Vagina (tissue), 2 donors: ENCODE results near the gene C1QL2. TPM values are rescaled to one million over a fixed set of nuclear protein-coding genes. Genes with fewer than 3 reads are reported as not detected.

ENCODE experiments used
- DNase-seq, 2 donors: peaks; one replicate each; pipeline ENCODE4 v3.0.0-alpha.2; 2017; ENCODE audit errors: extremely low spot score in 2 of 2
- H3K27ac ChIP-seq: fragments of 200-600 bp; sonication (generic); one replicate; pipeline ENCODE4 v1.5.1; 2019
- H3K27me3 ChIP-seq: fragments of 200-600 bp; sonication (generic); one replicate; pipeline ENCODE4 v1.5.1; 2019
- H3K36me3 ChIP-seq, 2 donors: fragments of 200-600 bp; sonication (generic); one replicate each; pipeline ENCODE4 v1.5.1; 2017 to 2019
- H3K4me1 ChIP-seq: fragments of 200-600 bp; sonication (generic); one replicate; pipeline ENCODE4 v1.5.1; 2019
- H3K4me3 ChIP-seq, 2 donors: fragments of 200-600 bp; sonication (generic); 1 replicate in 1 of 2; 2 replicates in 1 of 2; pipeline ENCODE4 v1.5.1; 2016 to 2019
- H3K9me3 ChIP-seq: fragments of 200-600 bp; sonication (generic); one replicate; pipeline ENCODE4 v1.5.1; 2019
- POLR2A ChIP-seq, 2 donors: fragments of 450-650 bp; IDR thresholded peaks; one replicate each; pipeline ENCODE4 v1.6.1; 2017; ENCODE audit warnings: antibody characterized with exemption in 2 of 2, mild to moderate bottlenecking in 2 of 2, moderate library complexity in 2 of 2
- POLR2AphosphoS5 ChIP-seq, 2 donors: sonication (generic); formaldehyde crosslinking; IDR thresholded peaks; one replicate each; pipeline ENCODE4 v1.9.0; 2017; ENCODE audit warnings: antibody characterized with exemption in 2 of 2, mild to moderate bottlenecking in 2 of 2, low read depth in 1 of 2; ENCODE audit not compliant: insufficient read depth in 1 of 2
- intact Hi-C: fragments of 100-400 bp; cut with DNase I; formaldehyde crosslinking; loops from one replicate; pipeline ENCODE4 v1.15.1; 2023
- total RNA-seq: library from RNA; depleted of rRNA; stranded (reverse); fragments of >200 nt; gene quantifications from one replicate; pipeline ENCODE4 v1.2.3, GENCODE V29; 2016
- TF ChIP-seq, protein P1 (sequence below), 3 experiments: fragments of 450-650 bp in 2 of 3; fragments of 200-600 bp in 1 of 3; sonication (generic) in 1 of 3; IDR thresholded peaks; one replicate each; pipeline ENCODE4 v1.5.1; 2017 to 2019; ENCODE audit warnings: antibody characterized with exemption in 3 of 3, mild to moderate bottlenecking in 2 of 3, moderate library complexity in 2 of 3

C1QL2 gene
- total RNA-seq, 1 donor from 2014 or later: not detected

DNA sequence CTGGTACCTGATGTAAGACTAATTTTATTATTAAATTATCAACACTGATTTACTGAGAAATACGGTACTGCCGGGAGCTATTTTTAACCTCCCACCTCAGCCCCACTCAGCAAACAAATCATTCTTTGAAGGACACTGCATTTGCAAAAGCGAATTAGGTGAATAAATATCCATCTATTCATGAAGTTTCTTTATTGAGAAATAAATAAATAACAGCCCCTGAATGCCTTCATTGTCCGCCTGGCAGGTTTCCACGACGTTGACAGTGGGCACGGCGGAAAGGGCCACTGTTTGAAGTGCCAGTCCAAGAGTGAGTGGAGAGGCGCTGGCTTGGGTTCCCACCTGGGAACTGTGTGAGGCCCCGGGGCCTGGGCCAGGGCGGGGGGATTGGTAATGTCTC is 15.7 kb downstream of the C1QL2 start:
- TF ChIP-seq POLR2AphosphoS5 (IDR thresholded peaks at IDR 0.05; ENCODE audit: insufficient read depth in 1 of 2, low read depth in 1 of 2): no peak
- TF ChIP-seq POLR2A (IDR thresholded peaks at IDR 0.05): no peak
- TF ChIP-seq, protein P1, sequence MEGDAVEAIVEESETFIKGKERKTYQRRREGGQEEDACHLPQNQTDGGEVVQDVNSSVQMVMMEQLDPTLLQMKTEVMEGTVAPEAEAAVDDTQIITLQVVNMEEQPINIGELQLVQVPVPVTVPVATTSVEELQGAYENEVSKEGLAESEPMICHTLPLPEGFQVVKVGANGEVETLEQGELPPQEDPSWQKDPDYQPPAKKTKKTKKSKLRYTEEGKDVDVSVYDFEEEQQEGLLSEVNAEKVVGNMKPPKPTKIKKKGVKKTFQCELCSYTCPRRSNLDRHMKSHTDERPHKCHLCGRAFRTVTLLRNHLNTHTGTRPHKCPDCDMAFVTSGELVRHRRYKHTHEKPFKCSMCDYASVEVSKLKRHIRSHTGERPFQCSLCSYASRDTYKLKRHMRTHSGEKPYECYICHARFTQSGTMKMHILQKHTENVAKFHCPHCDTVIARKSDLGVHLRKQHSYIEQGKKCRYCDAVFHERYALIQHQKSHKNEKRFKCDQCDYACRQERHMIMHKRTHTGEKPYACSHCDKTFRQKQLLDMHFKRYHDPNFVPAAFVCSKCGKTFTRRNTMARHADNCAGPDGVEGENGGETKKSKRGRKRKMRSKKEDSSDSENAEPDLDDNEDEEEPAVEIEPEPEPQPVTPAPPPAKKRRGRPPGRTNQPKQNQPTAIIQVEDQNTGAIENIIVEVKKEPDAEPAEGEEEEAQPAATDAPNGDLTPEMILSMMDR (IDR thresholded peaks at IDR 0.05): no peak
- H3K27ac ChIP-seq: no peak overlapping the region
- H3K27me3 ChIP-seq: no peaks in the 10 kb centered on the region
- no peaks in the 10 kb centered on the region for H3K4me1 ChIP-seq
- H3K36me3 ChIP-seq: no peaks in the 10 kb centered on the region
- intact Hi-C loops: no loop called here
- no peaks in the 10 kb centered on the region for H3K9me3 ChIP-seq
- no peak for DNase-seq
- no peak overlapping the region for H3K4me3 ChIP-seq

DNA sequence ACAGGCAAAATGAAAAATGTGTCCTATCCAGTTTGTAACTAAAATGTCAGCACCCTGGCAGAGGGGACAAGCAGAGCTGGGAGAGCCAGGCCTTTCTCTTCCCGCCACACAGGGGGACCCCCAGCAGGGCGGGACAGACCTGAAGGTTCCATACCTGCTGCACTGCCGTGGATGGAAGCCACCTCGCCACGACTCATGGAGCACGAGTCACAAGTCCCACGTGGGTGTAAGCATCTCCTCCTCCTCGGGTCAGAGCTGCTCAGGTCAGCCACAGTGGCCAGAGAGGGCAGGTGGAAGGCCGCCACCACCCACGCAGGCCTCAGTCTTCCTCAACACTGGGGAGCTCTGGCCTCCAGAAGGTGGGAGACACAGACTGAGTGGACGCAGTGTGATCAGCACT is 21.0 kb downstream of the C1QL2 start:
- Histone ChIP-seq H3K36me3 (no peaks in the 10 kb centered on the region), H3K27ac (no peak overlapping the region), H3K4me3 (no peak overlapping the region), H3K27me3 (no peaks in the 10 kb centered on the region), H3K4me1 (no peaks in the 10 kb centered on the region), H3K9me3 (no peaks in the 10 kb centered on the region)
- intact Hi-C loops: no loop called here
- no peak for DNase-seq
- TF ChIP-seq POLR2A (IDR thresholded peaks at IDR 0.05): no peak
- TF ChIP-seq POLR2AphosphoS5 (IDR thresholded peaks at IDR 0.05; ENCODE audit: insufficient read depth in 1 of 2, low read depth in 1 of 2): no peak
- TF ChIP-seq, protein P1 (IDR thresholded peaks at IDR 0.05): no peak

- H3K4me3 ChIP-seq: no peak overlapping the region
- no peak overlapping the region for H3K27ac ChIP-seq
- intact Hi-C loops: no loop called here
- no peaks in the 10 kb centered on the region for H3K36me3 ChIP-seq
- no peaks in the 10 kb centered on the region for H3K9me3 ChIP-seq
- no peaks in the 10 kb centered on the region for H3K27me3 ChIP-seq
- no peak for DNase-seq
- H3K4me1 ChIP-seq: no peaks in the 10 kb centered on the region
- TF ChIP-seq POLR2AphosphoS5 (IDR thresholded peaks at IDR 0.05; ENCODE audit: insufficient read depth in 1 of 2, low read depth in 1 of 2): no peak
- TF ChIP-seq, protein P1 (IDR thresholded peaks at IDR 0.05): no peak
Observed at GRCh38 chr2:119136872-119137271, 21.7 kb downstream of the C1QL2 start.

GRCh38 chr2:119136093-119136492 is 22.5 kb downstream of the C1QL2 start:
- Histone ChIP-seq H3K4me3 (no peak overlapping the region), H3K4me1 (no peaks in the 10 kb centered on the region), H3K27me3 (no peaks in the 10 kb centered on the region), H3K36me3 (no peaks in the 10 kb centered on the region), H3K9me3 (no peaks in the 10 kb centered on the region), H3K27ac (no peak overlapping the region)
- TF ChIP-seq POLR2AphosphoS5 (IDR thresholded peaks at IDR 0.05; ENCODE audit: insufficient read depth in 1 of 2, low read depth in 1 of 2): no peak
- DNase-seq: no peak
- intact Hi-C loops: no loop called here

DNA sequence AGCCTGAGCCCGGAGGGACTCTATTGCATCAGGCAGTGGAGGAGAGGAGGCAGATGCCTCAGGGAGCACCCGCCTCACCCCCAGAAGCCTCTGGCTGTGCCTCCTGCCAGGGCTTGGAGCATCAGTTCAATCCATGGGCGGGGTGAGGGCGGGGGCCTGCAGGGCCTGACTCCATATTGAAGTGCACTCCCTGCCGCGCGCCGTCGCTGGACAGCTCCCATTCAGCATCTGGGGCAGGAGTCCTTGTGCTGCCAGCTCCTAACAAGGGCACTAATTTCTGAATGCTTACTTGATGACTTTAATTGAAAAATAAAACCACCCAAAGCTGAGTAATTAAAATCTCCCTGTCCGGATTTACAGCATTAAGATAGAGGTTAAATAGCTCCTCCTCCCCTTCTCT is 23.8 kb downstream of the C1QL2 start:
- H3K36me3 ChIP-seq: no peaks in the 10 kb centered on the region
- TF ChIP-seq POLR2AphosphoS5 (IDR thresholded peaks at IDR 0.05; ENCODE audit: insufficient read depth in 1 of 2, low read depth in 1 of 2): no peak
- TF ChIP-seq, protein P1 (IDR thresholded peaks at IDR 0.05): no peak
- no peak for TF ChIP-seq POLR2A (IDR thresholded peaks at IDR 0.05)
- H3K27me3 ChIP-seq: no peaks in the 10 kb centered on the region
- no peaks in the 10 kb centered on the region for H3K4me1 ChIP-seq
- no peak for DNase-seq
- no peak overlapping the region for H3K4me3 ChIP-seq
- intact Hi-C loops: no loop called here
- H3K9me3 ChIP-seq: no peaks in the 10 kb centered on the region
- H3K27ac ChIP-seq: no peak overlapping the region

DNA sequence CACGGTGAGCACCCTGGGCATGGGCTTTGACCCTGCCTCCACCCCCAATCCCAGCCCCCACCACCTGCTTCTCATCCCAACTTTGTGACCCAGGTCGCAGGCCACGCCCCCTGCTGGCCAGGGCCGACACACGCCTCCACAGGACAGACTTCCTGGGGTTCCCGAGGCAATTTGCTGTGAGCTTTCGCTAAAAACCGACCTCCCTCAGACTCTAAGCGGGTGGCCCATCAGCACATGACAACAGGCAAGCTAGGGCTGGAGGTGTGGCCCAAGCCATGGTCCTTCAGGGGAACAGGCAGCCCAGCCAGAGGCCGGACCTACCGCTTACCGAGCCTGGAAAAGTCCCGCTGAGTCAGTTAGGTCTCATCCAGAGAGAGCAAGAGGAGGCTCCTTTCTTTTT is 31.9 kb downstream of the C1QL2 start:
- H3K36me3 ChIP-seq: no peaks in the 10 kb centered on the region
- H3K27ac ChIP-seq: no peak overlapping the region
- H3K27me3 ChIP-seq: no peaks in the 10 kb centered on the region
- TF ChIP-seq POLR2A (IDR thresholded peaks at IDR 0.05) (no peak), POLR2AphosphoS5 (IDR thresholded peaks at IDR 0.05; ENCODE audit: insufficient read depth in 1 of 2, low read depth in 1 of 2) (no peak)
- TF ChIP-seq, protein P1 (IDR thresholded peaks at IDR 0.05): no peak
- intact Hi-C loops: no loop called here
- H3K9me3 ChIP-seq: no peaks in the 10 kb centered on the region
- no peaks in the 10 kb centered on the region for H3K4me1 ChIP-seq
- H3K4me3 ChIP-seq: no peak overlapping the region
- no peak for DNase-seq
